NCI-H128 (cell line): ENCODE measurements around the gene SLC6A1.

Experiments used
- DNase-seq: peaks from one replicate; lab custom pipeline; 2025; ENCODE audit not compliant: unreplicated experiment; lab: John Stamatoyannopoulos, UW

Gene SLC6A1

GRCh38 chr3:10992943-10993728, 588 bp downstream of the SLC6A1 start:
- DNase-seq = no peak

GRCh38 chr3:10993729-10994065, 1.1 kb downstream of the SLC6A1 start:
- no peak for DNase-seq

GRCh38 chr3:10994306-10994705, 1.8 kb downstream of the SLC6A1 start:
- no peak for DNase-seq

- no peak for DNase-seq
These were observed 3.3 kb downstream of the SLC6A1 start for GRCh38 chr3:10995871-10996270.

GRCh38 chr3:10996345-10997013, 3.9 kb downstream of the SLC6A1 start:
- no peak for DNase-seq

GRCh38 chr3:10997196-10997595, 4.6 kb downstream of the SLC6A1 start:
- no peak for DNase-seq

GRCh38 chr3:10998542-10998941, 6.0 kb downstream of the SLC6A1 start:
- no peak for DNase-seq

- no peak for DNase-seq
These were observed 6.9 kb downstream of the SLC6A1 start for GRCh38 chr3:10999221-11000107.

GRCh38 chr3:11000528-11000927, 8.0 kb downstream of the SLC6A1 start:
- no peak for DNase-seq

GRCh38 chr3:11001020-11001657, 8.6 kb downstream of the SLC6A1 start:
- no peak for DNase-seq

- no peak for DNase-seq
These were observed 9.1 kb downstream of the SLC6A1 start for GRCh38 chr3:11001658-11002021.

GRCh38 chr3:11002371-11002807, 9.8 kb downstream of the SLC6A1 start:
- DNase-seq = no peak

- DNase-seq = no peak
These were observed 12.0 kb downstream of the SLC6A1 start for GRCh38 chr3:11004563-11004962.

GRCh38 chr3:11005686-11006256, 13.2 kb downstream of the SLC6A1 start:
- no peak for DNase-seq

- no peak for DNase-seq
These were observed 14.7 kb downstream of the SLC6A1 start for GRCh38 chr3:11006986-11007933.

- DNase-seq = no peak
These were observed 17.4 kb downstream of the SLC6A1 start for GRCh38 chr3:11009898-11010297.

- DNase-seq = no peak
These were observed 18.0 kb downstream of the SLC6A1 start for GRCh38 chr3:11010426-11011165.

- DNase-seq = no peak
These were observed 21.7 kb downstream of the SLC6A1 start for GRCh38 chr3:11014253-11014652.

- DNase-seq = no peak
These were observed 22.2 kb downstream of the SLC6A1 start for GRCh38 chr3:11014752-11015151.
